Esophagus squamous epithelium (tissue), 4 donors: ENCODE data around the gene BICRAL.

Source experiments
- POLR2A ChIP-seq, 4 donors: fragments of 450-650 bp; IDR thresholded peaks; one replicate each; pipeline ENCODE4 v1.6.1; 2017; ENCODE audit warnings: antibody characterized with exemption in 4 of 4, mild to moderate bottlenecking in 4 of 4, moderate library complexity in 3 of 4
- TF ChIP-seq, protein P1 (sequence below), 6 experiments: fragments of 450-650 bp in 4 of 6; fragments of 200-600 bp in 2 of 6; sonication (generic) in 2 of 6; IDR thresholded peaks; one replicate each; pipeline ENCODE4 v1.5.1; 2016 to 2019; ENCODE audit warnings: antibody characterized with exemption in 6 of 6, mild to moderate bottlenecking in 4 of 6, moderate library complexity in 4 of 6

GRCh38 chr6:42777126-42777822 lies 4.6 kb upstream of the BICRAL start:
- TF ChIP-seq, protein P1, sequence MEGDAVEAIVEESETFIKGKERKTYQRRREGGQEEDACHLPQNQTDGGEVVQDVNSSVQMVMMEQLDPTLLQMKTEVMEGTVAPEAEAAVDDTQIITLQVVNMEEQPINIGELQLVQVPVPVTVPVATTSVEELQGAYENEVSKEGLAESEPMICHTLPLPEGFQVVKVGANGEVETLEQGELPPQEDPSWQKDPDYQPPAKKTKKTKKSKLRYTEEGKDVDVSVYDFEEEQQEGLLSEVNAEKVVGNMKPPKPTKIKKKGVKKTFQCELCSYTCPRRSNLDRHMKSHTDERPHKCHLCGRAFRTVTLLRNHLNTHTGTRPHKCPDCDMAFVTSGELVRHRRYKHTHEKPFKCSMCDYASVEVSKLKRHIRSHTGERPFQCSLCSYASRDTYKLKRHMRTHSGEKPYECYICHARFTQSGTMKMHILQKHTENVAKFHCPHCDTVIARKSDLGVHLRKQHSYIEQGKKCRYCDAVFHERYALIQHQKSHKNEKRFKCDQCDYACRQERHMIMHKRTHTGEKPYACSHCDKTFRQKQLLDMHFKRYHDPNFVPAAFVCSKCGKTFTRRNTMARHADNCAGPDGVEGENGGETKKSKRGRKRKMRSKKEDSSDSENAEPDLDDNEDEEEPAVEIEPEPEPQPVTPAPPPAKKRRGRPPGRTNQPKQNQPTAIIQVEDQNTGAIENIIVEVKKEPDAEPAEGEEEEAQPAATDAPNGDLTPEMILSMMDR (IDR thresholded peaks at IDR 0.05): no peak
- no peak for TF ChIP-seq POLR2A (IDR thresholded peaks at IDR 0.05)
